Neutrophil (primary cell): Measurements from ENCODE around the gene NSFL1C.
"Not testable (repeated sequence)": the region's sequence is repeated elsewhere in the genome, so short reads cannot be mapped to it uniquely, and the experiment has no call there.

Experiments
- H3K27ac ChIP-seq: fragments of 200-600 bp; sonication (generic); 2 replicates; pipeline ENCODE4 v1.5.1; 2016; ENCODE audit warnings: mild to moderate bottlenecking, moderate library complexity
- H3K27me3 ChIP-seq: fragments of 200-600 bp; sonication (generic); 2 replicates; pipeline ENCODE4 v1.6.0; 2016; ENCODE audit warnings: mild to moderate bottlenecking
- H3K36me3 ChIP-seq: fragments of 200-600 bp; sonication (generic); 2 replicates; pipeline ENCODE4 v1.5.1; 2017
- H3K4me1 ChIP-seq, 2 experiments: fragments of 200-600 bp in 1 of 2; sonication (generic) in 1 of 2; 1 replicate in 1 of 2; 2 replicates in 1 of 2; pipeline versions ENCODE4 v1.5.1 to v1.6.1; 2013 to 2016; ENCODE audit warnings: low read depth in 1 of 2, low read length in 1 of 2, mild to moderate bottlenecking in 1 of 2, moderate library complexity in 1 of 2; ENCODE audit not compliant: control insufficient read depth in 1 of 2, insufficient read depth in 1 of 2
- H3K4me3 ChIP-seq, 2 experiments: fragments of 200-600 bp in 1 of 2; sonication (generic) in 1 of 2; 1 replicate in 1 of 2; 2 replicates in 1 of 2; pipeline ENCODE4 v1.5.1; 2013 to 2016; ENCODE audit warnings: low read depth in 1 of 2, low read length in 1 of 2, mild to moderate bottlenecking in 1 of 2, moderate library complexity in 1 of 2
- H3K9me3 ChIP-seq: fragments of 200-600 bp; sonication (generic); 2 replicates; pipeline ENCODE4 v1.5.1; 2016
- TF ChIP-seq, protein P1 (sequence below): fragments of 200-600 bp; sonication (generic); IDR thresholded peaks from 2 replicates; pipeline ENCODE4 v1.5.1; 2016; ENCODE audit warnings: antibody characterized with exemption

The NSFL1C gene

DNA sequence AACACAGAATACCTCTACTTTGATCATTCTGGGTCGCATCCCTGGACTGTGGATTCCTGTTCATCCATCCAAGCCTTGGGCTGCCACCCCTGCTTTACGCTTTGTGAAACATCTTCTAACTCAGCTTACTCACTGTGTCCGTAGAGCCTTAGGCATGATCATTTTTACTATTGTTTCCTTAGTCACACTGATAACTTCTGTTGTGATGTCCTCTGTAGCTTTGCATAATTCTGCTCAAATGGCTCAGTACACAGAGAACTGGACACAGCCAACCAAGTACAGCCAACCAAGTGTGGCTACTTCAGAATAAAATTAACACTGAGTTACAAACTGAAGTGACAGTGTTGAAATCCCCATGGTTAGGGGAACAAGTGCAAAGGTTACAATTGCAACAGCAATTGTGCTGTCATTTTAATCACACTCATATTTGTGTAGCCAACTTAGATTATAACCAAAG is 65.2 kb downstream of the NSFL1C start:
- Histone ChIP-seq H3K27me3 (no peaks in the 10 kb centered on the region), H3K4me1 (peaks cover 21 to 27% of the 10 kb centered on the region in 2 experiments), H3K9me3 (no peaks in the 10 kb centered on the region), H3K4me3 (no peak overlapping the region), H3K27ac (peak overlapping the region; percentile 23), H3K36me3 (no peaks in the 10 kb centered on the region)
- TF ChIP-seq, protein P1, sequence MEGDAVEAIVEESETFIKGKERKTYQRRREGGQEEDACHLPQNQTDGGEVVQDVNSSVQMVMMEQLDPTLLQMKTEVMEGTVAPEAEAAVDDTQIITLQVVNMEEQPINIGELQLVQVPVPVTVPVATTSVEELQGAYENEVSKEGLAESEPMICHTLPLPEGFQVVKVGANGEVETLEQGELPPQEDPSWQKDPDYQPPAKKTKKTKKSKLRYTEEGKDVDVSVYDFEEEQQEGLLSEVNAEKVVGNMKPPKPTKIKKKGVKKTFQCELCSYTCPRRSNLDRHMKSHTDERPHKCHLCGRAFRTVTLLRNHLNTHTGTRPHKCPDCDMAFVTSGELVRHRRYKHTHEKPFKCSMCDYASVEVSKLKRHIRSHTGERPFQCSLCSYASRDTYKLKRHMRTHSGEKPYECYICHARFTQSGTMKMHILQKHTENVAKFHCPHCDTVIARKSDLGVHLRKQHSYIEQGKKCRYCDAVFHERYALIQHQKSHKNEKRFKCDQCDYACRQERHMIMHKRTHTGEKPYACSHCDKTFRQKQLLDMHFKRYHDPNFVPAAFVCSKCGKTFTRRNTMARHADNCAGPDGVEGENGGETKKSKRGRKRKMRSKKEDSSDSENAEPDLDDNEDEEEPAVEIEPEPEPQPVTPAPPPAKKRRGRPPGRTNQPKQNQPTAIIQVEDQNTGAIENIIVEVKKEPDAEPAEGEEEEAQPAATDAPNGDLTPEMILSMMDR: no peak

DNA sequence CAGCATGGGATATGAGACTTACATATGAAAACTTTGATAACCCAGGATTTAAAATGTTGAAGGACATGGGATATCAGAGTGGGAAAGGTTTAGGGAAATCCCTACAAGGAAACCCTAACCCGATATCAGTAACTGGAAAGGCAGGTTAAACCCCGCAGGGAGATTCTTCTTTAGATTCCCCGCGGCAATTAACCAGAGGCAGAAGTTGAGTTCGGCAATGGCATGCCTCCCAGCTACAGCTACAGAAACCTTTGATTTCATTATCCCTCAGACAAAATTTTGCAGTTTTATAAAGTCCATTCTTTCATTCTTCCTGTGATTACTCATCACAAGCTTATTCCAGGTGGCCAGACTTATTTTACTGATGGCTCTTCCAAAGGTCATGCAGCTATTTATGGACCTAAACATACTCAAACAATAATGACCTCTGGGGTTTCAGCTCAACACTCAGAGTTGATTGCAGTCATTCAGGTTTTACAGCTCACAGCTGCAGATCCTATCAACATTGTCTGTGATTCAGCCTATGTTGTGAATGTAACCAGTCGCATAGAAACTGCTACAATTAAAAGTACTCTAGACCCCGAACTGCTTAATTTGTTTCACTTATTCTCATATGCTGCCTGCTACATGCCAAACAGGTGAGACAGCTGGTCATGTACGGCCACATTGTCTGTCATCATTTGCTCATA is 66.8 kb downstream of the NSFL1C start:
- peaks cover 38 to 44% of the 10 kb centered on the region in 2 experiments for H3K4me1 ChIP-seq
- not testable (repeated sequence) for H3K36me3 ChIP-seq, H3K27ac ChIP-seq, H3K4me3 ChIP-seq, H3K9me3 ChIP-seq, H3K27me3 ChIP-seq

DNA sequence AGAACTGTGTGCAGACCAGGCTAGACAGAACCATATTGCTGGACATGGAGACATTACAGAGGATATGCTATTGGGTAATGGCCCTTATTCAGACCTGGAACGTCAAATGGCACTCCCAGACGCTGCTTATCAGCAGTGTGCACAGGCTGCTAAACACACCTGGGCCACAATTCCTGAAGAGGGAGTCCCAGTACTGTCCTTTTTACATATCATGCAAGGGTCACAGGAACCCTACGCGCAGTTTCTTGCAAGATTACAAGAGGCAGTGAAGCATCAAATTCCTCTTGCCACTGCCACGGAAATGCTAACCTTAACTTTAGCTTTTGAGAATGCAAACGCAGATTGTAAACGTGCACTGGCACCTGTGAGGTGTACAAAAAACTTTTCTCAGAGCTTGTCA is 68.5 kb downstream of the NSFL1C start:
- H3K27me3 ChIP-seq, H3K9me3 ChIP-seq, H3K4me3 ChIP-seq, H3K27ac ChIP-seq, H3K36me3 ChIP-seq: not testable (repeated sequence)
- peaks cover 54 to 60% of the 10 kb centered on the region in 2 experiments for H3K4me1 ChIP-seq

DNA sequence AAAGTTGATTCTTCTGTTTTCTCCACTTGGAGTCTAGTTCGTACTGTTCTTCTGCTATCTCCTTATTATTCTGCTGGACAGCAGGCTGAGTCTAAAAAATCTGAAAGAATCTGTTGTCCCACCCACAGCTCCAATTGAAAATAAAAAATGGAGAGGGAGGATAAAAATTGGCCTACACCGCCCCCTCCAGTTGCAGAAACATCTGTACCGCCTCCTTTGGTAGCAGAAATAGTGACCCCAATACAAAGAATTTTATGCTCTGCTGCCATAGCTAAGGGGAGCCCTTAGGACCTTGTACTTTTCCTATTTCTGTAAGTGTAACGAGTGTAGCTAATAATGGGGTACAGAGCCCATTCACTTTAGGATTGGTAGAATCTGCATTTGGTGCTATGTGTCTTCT is 68.9 kb downstream of the NSFL1C start:
- Histone ChIP-seq H3K27ac (no peak overlapping the region), H3K9me3 (no peaks in the 10 kb centered on the region), H3K4me1 (peaks cover 56 to 62% of the 10 kb centered on the region in 2 experiments), H3K27me3 (no peaks in the 10 kb centered on the region), H3K36me3 (no peaks in the 10 kb centered on the region), H3K4me3 (no peak overlapping the region)
- TF ChIP-seq, protein P1: no peak

DNA sequence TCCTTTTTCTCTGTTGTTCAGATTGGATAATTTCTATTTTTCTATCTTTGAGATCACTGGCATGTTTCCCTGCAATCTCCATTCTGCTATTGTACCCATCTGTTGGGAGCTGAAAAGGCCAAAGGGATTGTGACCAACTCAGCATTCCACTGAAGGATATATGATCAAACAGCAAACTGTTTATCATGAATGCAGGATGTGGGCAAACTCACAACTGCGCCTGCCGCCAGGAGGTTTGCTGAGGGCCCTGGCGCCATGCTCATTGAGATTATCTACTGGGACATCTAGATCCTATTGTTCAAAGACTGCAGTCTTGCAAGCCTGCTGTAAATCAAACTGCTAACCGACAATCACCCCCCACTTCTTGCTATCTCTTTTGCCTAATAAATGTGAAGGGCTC is 69.9 kb downstream of the NSFL1C start:
- no peaks in the 10 kb centered on the region for H3K36me3 ChIP-seq
- H3K9me3 ChIP-seq: no peaks in the 10 kb centered on the region
- no peaks in the 10 kb centered on the region for H3K27me3 ChIP-seq
- no peak overlapping the region for H3K4me3 ChIP-seq
- H3K4me1 ChIP-seq: peaks cover 57 to 62% of the 10 kb centered on the region in 2 experiments
- peak overlapping the region; percentile 39 for H3K27ac ChIP-seq
- TF ChIP-seq, protein P1: no peak

DNA sequence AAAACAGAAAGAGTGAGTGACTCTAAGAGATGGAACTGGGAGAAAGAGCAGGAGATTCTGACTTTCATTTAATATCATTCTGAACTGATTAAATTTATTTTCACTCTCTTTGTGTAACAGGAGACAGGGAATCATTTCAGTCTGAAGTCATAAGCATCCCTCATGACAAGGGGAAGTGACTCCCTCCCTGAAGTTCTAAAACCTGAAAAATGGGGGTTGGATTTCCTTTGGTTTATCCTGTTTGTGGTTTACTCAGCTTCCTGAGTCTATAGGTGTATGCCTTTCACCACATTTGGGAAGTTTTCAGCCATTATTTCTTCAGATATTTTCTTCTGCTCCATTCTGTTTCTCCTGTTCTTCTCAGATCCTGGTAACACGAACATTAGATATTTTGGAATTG is 70.4 kb downstream of the NSFL1C start:
- TF ChIP-seq, protein P1: no peak
- peaks cover 57 to 62% of the 10 kb centered on the region in 2 experiments for H3K4me1 ChIP-seq
- no peaks in the 10 kb centered on the region for H3K9me3 ChIP-seq
- H3K27me3 ChIP-seq: no peaks in the 10 kb centered on the region
- peak overlapping the region; percentile 39 for H3K27ac ChIP-seq
- H3K4me3 ChIP-seq: no peak overlapping the region
- H3K36me3 ChIP-seq: peaks cover 2% of the 10 kb centered on the region
